Esophagus squamous epithelium (tissue), 4 donors: ENCODE data around the gene NT5C3A.

Source experiments
- CTCF ChIP-seq, 6 experiments: fragments of 450-650 bp in 4 of 6; fragments of 200-600 bp in 2 of 6; sonication (generic) in 2 of 6; IDR thresholded peaks; one replicate each; pipeline ENCODE4 v1.5.1; 2016 to 2019; ENCODE audit warnings: antibody characterized with exemption in 6 of 6, mild to moderate bottlenecking in 4 of 6, moderate library complexity in 4 of 6
- POLR2A ChIP-seq, 4 donors: fragments of 450-650 bp; IDR thresholded peaks; one replicate each; pipeline ENCODE4 v1.6.1; 2017; ENCODE audit warnings: antibody characterized with exemption in 4 of 4, mild to moderate bottlenecking in 4 of 4, moderate library complexity in 3 of 4

GRCh38 chr7:33066771-33067170, 4.2 kb upstream of the NT5C3A start:
- no peak for TF ChIP-seq CTCF (IDR thresholded peaks at IDR 0.05)
- TF ChIP-seq POLR2A (IDR thresholded peaks at IDR 0.05): no peak
